Sigmoid colon (tissue), 7 donors: ENCODE data around the gene RFPL3. TPM values are rescaled to one million over a fixed set of nuclear protein-coding genes. Genes with fewer than 3 reads are reported as not detected.

Experiments
- DNase-seq: peaks from one replicate; pipeline ENCODE4 v3.0.0-alpha.2; 2019
- H3K27ac ChIP-seq, 4 donors: fragments of 200-600 bp; sonication (generic); one replicate each; pipeline ENCODE4 v1.5.1; 2016 to 2019; ENCODE audit warnings: mild to moderate bottlenecking in 1 of 4
- H3K27me3 ChIP-seq, 3 donors: fragments of 200-600 bp; sonication (generic); one replicate each; pipeline ENCODE4 v1.5.1; 2019; ENCODE audit warnings: mild to moderate bottlenecking in 1 of 3
- H3K36me3 ChIP-seq, 4 donors: fragments of 200-600 bp; sonication (generic); one replicate each; pipeline ENCODE4 v1.5.1; 2016 to 2019
- H3K4me1 ChIP-seq, 4 donors: fragments of 200-600 bp; sonication (generic); one replicate each; pipeline ENCODE4 v1.5.1; 2017 to 2019
- H3K4me3 ChIP-seq, 4 donors: fragments of 200-600 bp; sonication (generic); one replicate each; pipeline ENCODE4 v1.5.1; 2017 to 2019; ENCODE audit warnings: mild to moderate bottlenecking in 2 of 4, moderate library complexity in 1 of 4
- H3K9me3 ChIP-seq, 4 donors: fragments of 200-600 bp in 3 of 4; sonication (generic) in 3 of 4; one replicate each; pipeline versions ENCODE4 v1.5.1 to v1.6.1; 2013 to 2019
- EP300 ChIP-seq, 4 donors: sonication (generic); formaldehyde crosslinking; IDR thresholded peaks; one replicate each; pipeline ENCODE4 v1.6.1; 2017; ENCODE audit warnings: antibody characterized with exemption in 4 of 4
- POLR2A ChIP-seq, 2 donors: fragments of 450-650 bp; IDR thresholded peaks; one replicate each; pipeline ENCODE4 v1.6.1; 2016; ENCODE audit warnings: antibody characterized with exemption in 2 of 2, mild to moderate bottlenecking in 2 of 2, moderate library complexity in 2 of 2
- POLR2AphosphoS5 ChIP-seq, 4 donors: sonication (generic); formaldehyde crosslinking; IDR thresholded peaks; one replicate each; pipeline ENCODE4 v1.6.1; 2017; ENCODE audit warnings: antibody characterized with exemption in 4 of 4
- WGBS, 2 donors: extraction: QIAGEN DNeasy Blood & Tissue Kit; methylation state at CpG; one replicate each; pipeline ENCODE4 v1.1.7; 2013; 5-methylcytosine and 5-hydroxymethylcytosine counted together
- intact Hi-C: fragments of 100-400 bp; cut with DNase I; formaldehyde crosslinking; loops from one replicate; pipeline ENCODE4 v1.15.1; 2023
- polyA plus RNA-seq, 3 donors: library from polyadenylated mRNA; stranded (reverse); fragments of 200-250 nt; gene quantifications; one replicate each; pipeline ENCODE4 v1.2.3, GENCODE V29; 2013
- total RNA-seq, 4 donors: library from RNA; depleted of rRNA; stranded (reverse); fragments of >200 nt; gene quantifications; one replicate each; pipeline ENCODE4 v1.1.0, GENCODE V29; 2016
- TF ChIP-seq, protein P1 (sequence below), 4 experiments: fragments of 450-650 bp in 3 of 4; fragments of 200-600 bp in 1 of 4; IDR thresholded peaks; one replicate each; pipeline ENCODE4 v1.5.1; 2016 to 2019; ENCODE audit warnings: antibody characterized with exemption in 4 of 4, mild to moderate bottlenecking in 3 of 4, moderate library complexity in 2 of 4
- donor health status: healthy with polysubstance abuse.
- donor health status: Bipolar disorder and iron deficiency.
- donor health status: healthy.

The RFPL3 gene
- total and polyA plus RNA-seq, 7 donors = not detected

DNA sequence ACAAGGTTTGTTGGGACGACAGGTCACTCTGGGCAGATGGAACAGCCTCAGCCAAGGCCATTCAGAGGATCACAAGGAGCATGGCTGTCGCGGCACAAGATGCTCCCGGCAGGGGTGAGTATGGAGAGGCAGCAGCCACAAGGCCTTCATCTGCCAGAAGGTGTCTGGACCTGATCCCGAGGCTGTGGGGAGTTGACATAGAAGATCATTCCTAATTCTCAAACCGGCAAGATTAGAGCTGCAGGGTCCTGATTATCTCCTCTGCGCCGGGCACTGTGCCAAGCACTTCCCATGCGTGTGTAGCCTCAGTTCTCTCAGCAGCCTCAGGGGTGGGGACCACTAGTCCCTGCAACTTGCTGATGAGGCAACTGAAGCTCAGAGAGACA lies 32.3 kb upstream of the RFPL3 start:
- Histone ChIP-seq H3K4me1 (no peaks in the 10 kb centered on the region), H3K4me3 (no peak overlapping the region), H3K36me3 (no peaks in the 10 kb centered on the region), H3K9me3 (no peaks in the 10 kb centered on the region), H3K27ac (no peak overlapping the region), H3K27me3 (no peaks in the 10 kb centered on the region)
- no peak for DNase-seq
- TF ChIP-seq, protein P1, sequence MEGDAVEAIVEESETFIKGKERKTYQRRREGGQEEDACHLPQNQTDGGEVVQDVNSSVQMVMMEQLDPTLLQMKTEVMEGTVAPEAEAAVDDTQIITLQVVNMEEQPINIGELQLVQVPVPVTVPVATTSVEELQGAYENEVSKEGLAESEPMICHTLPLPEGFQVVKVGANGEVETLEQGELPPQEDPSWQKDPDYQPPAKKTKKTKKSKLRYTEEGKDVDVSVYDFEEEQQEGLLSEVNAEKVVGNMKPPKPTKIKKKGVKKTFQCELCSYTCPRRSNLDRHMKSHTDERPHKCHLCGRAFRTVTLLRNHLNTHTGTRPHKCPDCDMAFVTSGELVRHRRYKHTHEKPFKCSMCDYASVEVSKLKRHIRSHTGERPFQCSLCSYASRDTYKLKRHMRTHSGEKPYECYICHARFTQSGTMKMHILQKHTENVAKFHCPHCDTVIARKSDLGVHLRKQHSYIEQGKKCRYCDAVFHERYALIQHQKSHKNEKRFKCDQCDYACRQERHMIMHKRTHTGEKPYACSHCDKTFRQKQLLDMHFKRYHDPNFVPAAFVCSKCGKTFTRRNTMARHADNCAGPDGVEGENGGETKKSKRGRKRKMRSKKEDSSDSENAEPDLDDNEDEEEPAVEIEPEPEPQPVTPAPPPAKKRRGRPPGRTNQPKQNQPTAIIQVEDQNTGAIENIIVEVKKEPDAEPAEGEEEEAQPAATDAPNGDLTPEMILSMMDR (IDR thresholded peaks at IDR 0.05) = no peak
- TF ChIP-seq POLR2AphosphoS5 (IDR thresholded peaks at IDR 0.05) = no peak
- TF ChIP-seq POLR2A (IDR thresholded peaks at IDR 0.05) = no peak
- TF ChIP-seq EP300 (IDR thresholded peaks at IDR 0.05) = no peak
- 74 to 86% methylated on average over 9 of the region's 9 CpGs for WGBS, 2 donors
- intact Hi-C loops = no loop called here

DNA sequence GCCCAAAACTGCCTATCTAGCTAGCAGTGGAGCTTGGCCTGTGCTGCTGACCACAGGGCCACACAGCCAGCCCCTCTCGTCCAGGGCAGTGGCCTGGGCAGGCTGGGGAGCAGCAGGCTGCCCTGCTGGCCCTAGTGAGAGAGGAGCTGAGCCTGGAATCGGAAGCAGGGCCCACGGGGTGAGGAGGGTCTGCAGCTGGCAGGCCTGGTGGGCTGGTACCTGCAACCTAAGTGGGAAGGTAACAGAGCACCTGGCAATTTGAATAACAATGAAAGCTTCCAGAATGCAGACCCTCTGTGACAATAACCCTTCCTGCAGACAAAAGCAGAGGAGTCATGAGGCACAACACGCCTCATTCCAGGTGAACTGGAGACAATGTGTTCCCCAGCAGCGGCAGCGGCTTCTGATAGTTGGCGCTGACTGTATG lies 31.8 kb upstream of the RFPL3 start:
- intact Hi-C loops = no loop called here
- Histone ChIP-seq H3K27ac (no peak overlapping the region), H3K36me3 (no peaks in the 10 kb centered on the region), H3K27me3 (no peaks in the 10 kb centered on the region), H3K9me3 (no peaks in the 10 kb centered on the region), H3K4me1 (no peaks in the 10 kb centered on the region), H3K4me3 (no peak overlapping the region)
- 81 to 83% methylated on average over 7 of the region's 7 CpGs for WGBS, 2 donors
- no peak for TF ChIP-seq POLR2A (IDR thresholded peaks at IDR 0.05)
- no peak for TF ChIP-seq EP300 (IDR thresholded peaks at IDR 0.05)
- TF ChIP-seq, protein P1 (IDR thresholded peaks at IDR 0.05) = no peak
- TF ChIP-seq POLR2AphosphoS5 (IDR thresholded peaks at IDR 0.05) = no peak
- DNase-seq = no peak

DNA sequence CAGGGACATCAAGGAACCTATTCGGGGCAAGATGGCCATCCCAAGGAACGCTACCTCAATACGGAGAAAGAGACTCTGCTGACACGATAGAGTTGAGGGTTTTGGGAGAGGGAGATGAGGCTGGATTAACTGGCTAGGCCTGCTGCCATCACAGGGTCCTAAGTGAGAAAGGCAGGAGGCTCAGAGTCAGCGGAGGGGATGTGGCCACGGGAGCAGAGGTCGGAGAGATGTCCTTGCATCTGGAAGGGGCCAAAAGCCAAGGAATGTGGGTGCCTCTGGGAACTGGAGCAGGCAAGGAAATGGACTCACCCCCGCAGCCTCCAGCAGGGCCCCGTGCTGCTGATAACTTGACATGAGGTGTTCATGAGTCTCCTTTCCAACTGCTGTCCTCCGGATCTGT lies 31.0 kb upstream of the RFPL3 start:
- no peaks in the 10 kb centered on the region for H3K4me1 ChIP-seq
- DNase-seq = no peak
- intact Hi-C loops = no loop called here
- H3K9me3 ChIP-seq = no peaks in the 10 kb centered on the region
- 91 to 93% methylated on average over 10 of the region's 10 CpGs for WGBS, 2 donors
- H3K4me3 ChIP-seq = no peak overlapping the region
- no peaks in the 10 kb centered on the region for H3K36me3 ChIP-seq
- TF ChIP-seq, protein P1 (IDR thresholded peaks at IDR 0.05) = no peak
- TF ChIP-seq POLR2AphosphoS5 (IDR thresholded peaks at IDR 0.05) (no peak), POLR2A (IDR thresholded peaks at IDR 0.05) (no peak), EP300 (IDR thresholded peaks at IDR 0.05) (no peak)
- no peak overlapping the region for H3K27ac ChIP-seq
- no peaks in the 10 kb centered on the region for H3K27me3 ChIP-seq

DNA sequence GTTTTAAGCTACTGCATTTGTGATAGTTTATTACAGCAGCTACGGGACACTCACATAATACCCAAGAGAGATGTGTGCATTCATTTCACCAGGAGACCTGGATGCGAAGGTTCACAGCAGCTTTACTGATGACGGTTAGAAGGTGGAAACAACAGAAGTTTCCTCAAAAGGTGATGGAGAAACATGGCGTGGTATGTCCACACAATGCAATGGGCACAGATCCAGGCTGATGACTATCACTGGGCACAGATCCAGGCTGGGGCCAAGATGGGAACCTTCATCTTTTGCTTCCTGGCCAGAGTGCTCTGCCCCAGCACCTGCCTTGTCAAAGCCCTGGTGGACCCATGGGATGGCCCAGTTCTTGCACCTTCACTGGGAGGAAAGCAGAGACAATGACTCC lies 30.6 kb upstream of the RFPL3 start:
- no peak overlapping the region for H3K4me3 ChIP-seq
- 64 to 67% methylated on average over 4 of the region's 4 CpGs for WGBS, 2 donors
- no peaks in the 10 kb centered on the region for H3K27me3 ChIP-seq
- TF ChIP-seq EP300 (IDR thresholded peaks at IDR 0.05) = no peak
- no peak for TF ChIP-seq POLR2AphosphoS5 (IDR thresholded peaks at IDR 0.05)
- TF ChIP-seq POLR2A (IDR thresholded peaks at IDR 0.05) = no peak
- TF ChIP-seq, protein P1 (IDR thresholded peaks at IDR 0.05) = no peak
- H3K4me1 ChIP-seq = no peaks in the 10 kb centered on the region
- H3K27ac ChIP-seq = no peak overlapping the region
- H3K9me3 ChIP-seq = no peaks in the 10 kb centered on the region
- H3K36me3 ChIP-seq = no peaks in the 10 kb centered on the region
- DNase-seq = no peak
- intact Hi-C loops = no loop called here

DNA sequence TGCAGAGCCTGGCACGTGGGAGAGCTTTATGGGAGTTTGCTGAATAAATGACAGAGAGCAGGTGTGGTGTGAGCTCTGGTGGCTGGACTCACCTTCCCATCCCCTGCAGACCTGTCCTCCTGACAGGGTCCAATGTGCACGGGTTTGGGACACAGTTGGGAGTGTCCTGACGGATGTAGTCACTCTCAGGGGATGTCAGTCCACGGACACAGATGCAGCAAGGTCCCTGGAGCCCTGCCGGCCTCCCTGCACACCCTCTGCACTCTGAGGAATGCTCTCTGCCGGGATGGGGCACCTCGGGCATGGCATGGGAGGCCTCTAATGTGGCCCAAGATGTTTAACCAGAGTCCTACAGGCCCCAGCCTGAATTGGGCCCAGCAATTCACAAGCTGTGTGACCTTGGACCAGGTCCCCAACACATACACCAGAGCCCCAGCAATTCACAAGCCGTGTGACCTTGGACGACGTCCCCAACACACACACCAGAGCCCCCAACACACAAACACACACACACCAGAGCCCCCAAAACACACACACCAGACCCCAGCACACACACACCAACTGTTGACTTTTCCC lies 30.0 kb upstream of the RFPL3 start:
- Histone ChIP-seq H3K4me3 (no peak overlapping the region), H3K4me1 (no peaks in the 10 kb centered on the region), H3K27me3 (no peaks in the 10 kb centered on the region), H3K27ac (no peak overlapping the region), H3K9me3 (no peaks in the 10 kb centered on the region), H3K36me3 (no peaks in the 10 kb centered on the region)
- intact Hi-C loops = no loop called here
- WGBS, 2 donors = 77 to 79% methylated on average over 10 of the region's 10 CpGs
- TF ChIP-seq, protein P1 (IDR thresholded peaks at IDR 0.05) = no peak
- TF ChIP-seq POLR2A (IDR thresholded peaks at IDR 0.05) (no peak), POLR2AphosphoS5 (IDR thresholded peaks at IDR 0.05) (no peak), EP300 (IDR thresholded peaks at IDR 0.05) (no peak)
- DNase-seq = no peak
